NCI-H2171 treated with DMSO at 0.1 percent for 48 hours (cell line): ENCODE results near the gene MFGE8.
"Not testable (repeated sequence)": the region's sequence is repeated elsewhere in the genome, so short reads cannot be mapped to it uniquely, and the experiment has no call there.

Experiments used
- DNase-seq: peaks from one replicate; lab custom pipeline; 2025; lab: John Stamatoyannopoulos, UW

MFGE8 gene

GRCh38 chr15:88913017-88913849 lies at the start of gene MFGE8:
MFGE8 (minus strand) TSS chr15:88913379; CDS start chr15:88913319, 60 bp downstream.
- peak; percentile 89 for DNase-seq

DNA sequence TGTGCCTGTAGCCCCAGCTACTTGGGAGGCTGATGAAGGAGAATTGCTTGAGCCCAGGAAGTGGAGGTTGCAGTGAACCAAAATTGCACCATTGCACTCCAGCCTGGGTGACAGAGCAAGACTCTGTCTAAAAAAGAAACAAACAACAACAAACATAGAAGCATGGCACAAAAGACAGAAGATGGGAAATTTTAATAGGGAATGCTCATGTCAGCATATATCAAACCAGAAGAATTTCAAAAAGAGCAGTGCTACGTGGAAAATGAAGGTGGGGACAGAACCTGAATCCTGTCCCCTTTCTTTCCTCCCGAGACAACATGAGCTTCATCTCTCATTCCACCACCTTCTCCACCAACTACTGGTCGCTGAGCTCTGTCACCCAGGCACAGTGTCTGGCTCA lies 46.3 kb upstream of the MFGE8 start:
- DNase-seq: no peak

GRCh38 chr15:88956906-88957305 lies 43.7 kb upstream of the MFGE8 start:
- no peak for DNase-seq

DNA sequence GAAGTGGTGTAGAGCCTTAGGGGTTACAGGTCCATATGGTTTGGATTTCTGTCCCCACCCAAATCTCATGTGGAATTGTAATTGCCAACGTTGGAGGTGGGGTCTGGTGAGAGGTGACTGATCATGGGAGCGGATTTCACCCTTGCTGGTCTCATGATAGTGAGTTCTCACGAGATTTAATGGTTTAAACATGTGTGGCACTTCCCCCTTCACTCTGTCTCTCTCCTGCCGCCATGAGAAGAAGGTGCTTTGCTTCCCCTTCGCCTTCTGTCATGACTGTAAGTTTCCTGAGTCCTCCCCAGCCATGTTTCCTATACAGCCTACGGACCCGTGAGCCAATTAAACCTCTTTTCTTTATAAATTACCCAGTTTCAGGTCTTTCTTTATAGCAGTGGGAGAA lies 43.1 kb upstream of the MFGE8 start:
- no peak for DNase-seq

GRCh38 chr15:88954431-88955277 lies 41.5 kb upstream of the MFGE8 start:
- peak; percentile 10 for DNase-seq

DNA sequence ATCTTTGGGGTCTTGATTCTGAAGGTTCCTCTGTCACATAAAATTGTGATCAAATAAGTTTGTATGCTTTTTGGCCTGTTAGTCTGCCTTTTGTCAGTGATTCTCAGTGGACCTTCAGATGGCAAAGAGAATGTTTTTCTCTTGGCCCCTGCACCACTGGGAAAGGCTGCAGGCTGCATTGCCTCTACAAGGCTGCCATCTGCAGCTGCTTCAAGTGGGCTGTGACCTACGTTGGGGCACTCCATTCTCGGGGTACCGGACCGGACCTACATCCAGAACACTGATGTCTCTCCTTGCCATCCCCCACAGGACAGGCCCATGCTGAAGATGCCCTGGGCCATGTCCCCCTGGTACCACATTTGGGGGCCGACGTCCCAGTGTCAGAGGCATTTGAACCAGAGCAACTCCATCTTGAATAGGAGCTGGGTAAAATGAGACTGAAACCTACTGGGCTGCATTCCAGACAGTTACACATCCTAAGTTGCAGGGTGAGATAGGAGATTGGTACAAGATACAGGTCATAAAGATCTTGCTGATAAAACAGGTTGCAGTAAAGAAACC lies 37.5 kb upstream of the MFGE8 start:
- DNase-seq: no peak

DNA sequence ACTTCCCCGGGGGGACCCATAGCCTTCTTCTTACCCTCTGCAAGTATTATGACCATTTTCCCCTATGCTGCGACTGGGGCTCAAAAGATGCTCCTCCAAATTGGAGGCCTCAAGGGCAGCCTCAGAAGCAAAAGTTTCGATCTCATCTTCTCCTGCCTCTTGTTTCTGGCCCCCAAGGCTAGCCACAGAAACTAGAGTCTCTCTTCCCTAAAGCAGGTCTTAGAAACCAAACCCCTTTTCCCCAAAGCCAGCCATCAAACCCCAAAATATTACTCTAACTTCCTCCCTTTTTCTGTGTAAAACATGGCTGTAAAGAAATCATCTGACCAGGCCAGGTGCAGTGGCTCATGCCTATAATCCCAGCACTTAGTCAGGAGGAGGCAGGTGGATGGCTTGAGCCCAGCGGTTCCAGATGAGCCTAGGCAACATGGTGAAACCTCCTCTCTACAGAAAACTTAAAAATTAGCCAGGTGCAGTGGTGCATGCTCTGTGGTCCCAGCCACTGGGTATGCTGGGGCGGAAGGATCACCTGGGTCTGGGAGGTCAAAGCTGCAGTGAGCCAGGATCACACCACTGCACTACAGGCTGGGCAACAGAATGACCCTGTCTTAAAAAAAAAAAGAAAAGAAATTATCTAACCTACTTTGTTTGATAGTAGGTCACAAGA lies 36.7 kb upstream of the MFGE8 start:
- no peak for DNase-seq

DNA sequence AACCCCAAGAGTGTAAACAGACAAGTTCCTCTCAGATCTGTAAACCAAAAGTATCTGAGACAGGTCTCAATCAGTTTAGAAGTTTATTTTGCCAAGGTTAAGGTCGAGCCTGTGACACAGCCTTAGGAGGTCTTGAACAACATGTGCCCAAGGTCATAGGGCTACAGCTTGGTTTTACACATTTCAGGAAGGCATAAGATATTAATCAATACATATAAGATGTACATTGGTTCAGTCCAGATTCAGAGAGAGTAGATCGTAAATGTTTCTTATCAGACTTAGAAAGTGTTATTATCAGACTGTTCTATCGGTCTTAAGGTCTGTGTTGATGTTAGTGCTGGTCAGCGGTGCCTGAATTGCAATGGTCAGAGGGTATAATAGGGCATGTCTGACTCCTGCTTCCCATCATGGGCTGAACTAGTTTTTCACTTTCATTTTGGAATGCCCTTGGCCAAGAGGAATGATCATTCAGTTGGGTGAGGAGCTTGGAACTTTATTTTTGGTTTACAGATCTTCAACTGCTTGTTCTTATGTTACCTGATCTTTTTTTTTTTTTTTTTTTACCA lies 27.0 kb upstream of the MFGE8 start:
- DNase-seq: no peak

GRCh38 chr15:88939486-88939806 lies 26.3 kb upstream of the MFGE8 start:
- DNase-seq: no peak

- DNase-seq: no peak
Measured at GRCh38 chr15:88938802-88939485, 25.8 kb upstream of the MFGE8 start.

- DNase-seq: not testable (repeated sequence)
Measured at GRCh38 chr15:88934449-88934848, 21.3 kb upstream of the MFGE8 start.

DNA sequence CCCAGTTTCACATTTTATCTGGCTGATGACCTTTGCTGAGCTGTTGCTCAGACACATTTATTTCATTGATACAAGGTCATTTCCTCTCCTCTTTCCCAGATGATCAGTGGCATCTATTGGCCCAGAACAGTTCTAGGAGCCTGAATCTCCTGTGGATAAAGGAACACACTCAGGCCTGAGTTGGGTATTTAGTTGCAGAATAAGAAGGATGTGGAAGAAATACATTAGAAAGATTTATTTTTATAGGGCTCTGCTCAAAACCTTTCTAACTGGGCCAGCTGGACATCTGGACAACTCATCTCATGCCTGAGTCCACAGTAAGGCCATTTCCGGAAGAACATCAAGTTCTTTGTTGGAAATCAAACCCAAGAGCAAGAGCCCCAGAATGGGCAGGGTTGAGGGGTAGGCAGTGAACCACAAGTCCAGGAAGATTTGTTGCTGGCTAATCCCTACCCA lies 19.7 kb upstream of the MFGE8 start:
- DNase-seq: no peak

- DNase-seq: no peak
Measured at GRCh38 chr15:88932271-88932874, 19.2 kb upstream of the MFGE8 start.

- no peak for DNase-seq
Measured at GRCh38 chr15:88930579-88930978, 17.4 kb upstream of the MFGE8 start.

DNA sequence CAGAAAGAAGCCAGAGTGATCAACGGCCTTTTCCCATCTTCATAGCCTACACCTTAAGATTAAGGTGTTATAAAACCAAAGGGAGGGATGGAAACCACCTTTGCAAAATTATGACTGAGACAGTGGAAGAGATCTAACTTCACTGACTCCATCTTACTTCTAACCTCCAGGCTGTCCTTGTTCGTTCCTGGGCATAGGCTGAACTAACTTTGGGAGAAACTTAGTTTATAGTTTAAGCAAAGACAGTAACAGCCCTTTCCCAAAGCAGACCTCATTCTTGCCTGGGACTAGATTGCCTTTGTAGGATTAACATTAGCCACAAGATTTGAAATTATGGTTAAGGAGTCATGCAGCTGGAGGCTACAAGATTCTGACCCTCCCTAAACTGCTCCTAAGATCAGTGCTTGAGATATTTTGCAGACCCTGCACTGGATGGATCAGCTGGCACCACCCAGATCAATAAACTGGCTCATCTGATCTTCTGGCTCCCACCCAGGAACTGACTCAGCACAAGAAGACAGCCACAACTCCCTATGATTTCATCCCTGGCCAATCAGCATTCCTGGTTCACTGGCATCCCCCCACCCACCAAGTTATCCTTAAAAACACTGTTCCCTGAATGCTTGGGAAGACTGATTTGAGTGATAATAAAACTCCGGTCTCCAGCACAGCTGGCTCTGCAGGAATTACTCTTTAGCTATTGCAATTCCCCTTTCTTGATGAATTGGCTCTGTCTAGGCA lies 16.3 kb upstream of the MFGE8 start:
- DNase-seq: not testable (repeated sequence)

DNA sequence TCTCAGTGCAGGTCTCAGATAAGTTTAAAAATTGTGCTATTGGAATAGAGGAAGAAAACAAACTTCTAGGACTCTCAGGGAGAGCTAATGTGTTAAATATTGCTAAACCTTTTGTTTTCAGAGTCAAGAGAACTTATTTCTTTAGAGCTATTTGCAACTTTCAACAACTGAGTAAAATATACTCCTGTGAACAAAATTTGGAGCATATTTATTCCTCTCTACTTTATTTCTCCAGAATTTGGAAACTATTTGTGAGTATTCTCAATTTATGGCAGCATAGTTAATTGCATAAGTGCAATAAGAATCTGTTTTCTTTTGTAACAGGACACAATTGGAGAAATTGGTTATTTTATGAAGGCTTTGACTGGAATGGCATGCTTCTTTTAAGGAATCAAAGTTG lies 15.0 kb upstream of the MFGE8 start:
- not testable (repeated sequence) for DNase-seq

DNA sequence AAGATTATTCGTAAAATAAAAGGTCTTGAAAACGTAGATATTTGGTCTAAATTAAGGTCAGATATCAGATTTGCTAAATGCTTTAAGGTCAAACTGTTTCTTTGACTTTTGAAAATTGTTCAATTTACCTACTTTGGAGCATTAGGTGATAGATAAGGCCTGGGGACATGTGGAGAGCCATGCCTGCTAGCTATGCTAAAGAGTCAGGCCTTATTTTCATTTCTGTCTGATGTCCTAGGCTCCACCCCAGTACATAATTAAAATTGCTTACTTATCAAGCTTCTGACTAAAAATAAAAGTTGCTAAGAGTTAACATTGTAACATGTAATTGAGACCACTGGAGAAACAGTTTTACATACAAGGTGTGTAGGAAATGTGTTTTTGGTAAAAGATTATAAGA lies 12.5 kb upstream of the MFGE8 start:
- not testable (repeated sequence) for DNase-seq

- not testable (repeated sequence) for DNase-seq
Measured at GRCh38 chr15:88920892-88921435, 7.8 kb upstream of the MFGE8 start.

GRCh38 chr15:88920186-88920891 lies 7.2 kb upstream of the MFGE8 start:
- DNase-seq: no peak
